GM19099 (cell line): ENCODE results near the gene CPA5.

Experiments used
- POLR2A ChIP-seq: IDR thresholded peaks from 3 replicates; pipeline ENCODE4 v1.6.1; 2011; ENCODE audit warnings: low read depth; ENCODE audit not compliant: insufficient read length; ENCODE audit errors: extremely low read depth

CPA5 gene

GRCh38 chr7:130379019-130379418 is 34.4 kb downstream of the CPA5 start:
- no peak for TF ChIP-seq POLR2A

- TF ChIP-seq POLR2A = no peak
Measured at GRCh38 chr7:130379532-130379920, 34.9 kb downstream of the CPA5 start.

- no peak for TF ChIP-seq POLR2A
Measured at GRCh38 chr7:130379921-130380860, 35.6 kb downstream of the CPA5 start, which contains the start of gene CPA1. CPA1 (plus strand) TSS chr7:130380494; CDS start chr7:130380521, 27 bp downstream.

- TF ChIP-seq POLR2A = no peak
Measured at GRCh38 chr7:130380861-130381455, 36.3 kb downstream of the CPA5 start.

DNA sequence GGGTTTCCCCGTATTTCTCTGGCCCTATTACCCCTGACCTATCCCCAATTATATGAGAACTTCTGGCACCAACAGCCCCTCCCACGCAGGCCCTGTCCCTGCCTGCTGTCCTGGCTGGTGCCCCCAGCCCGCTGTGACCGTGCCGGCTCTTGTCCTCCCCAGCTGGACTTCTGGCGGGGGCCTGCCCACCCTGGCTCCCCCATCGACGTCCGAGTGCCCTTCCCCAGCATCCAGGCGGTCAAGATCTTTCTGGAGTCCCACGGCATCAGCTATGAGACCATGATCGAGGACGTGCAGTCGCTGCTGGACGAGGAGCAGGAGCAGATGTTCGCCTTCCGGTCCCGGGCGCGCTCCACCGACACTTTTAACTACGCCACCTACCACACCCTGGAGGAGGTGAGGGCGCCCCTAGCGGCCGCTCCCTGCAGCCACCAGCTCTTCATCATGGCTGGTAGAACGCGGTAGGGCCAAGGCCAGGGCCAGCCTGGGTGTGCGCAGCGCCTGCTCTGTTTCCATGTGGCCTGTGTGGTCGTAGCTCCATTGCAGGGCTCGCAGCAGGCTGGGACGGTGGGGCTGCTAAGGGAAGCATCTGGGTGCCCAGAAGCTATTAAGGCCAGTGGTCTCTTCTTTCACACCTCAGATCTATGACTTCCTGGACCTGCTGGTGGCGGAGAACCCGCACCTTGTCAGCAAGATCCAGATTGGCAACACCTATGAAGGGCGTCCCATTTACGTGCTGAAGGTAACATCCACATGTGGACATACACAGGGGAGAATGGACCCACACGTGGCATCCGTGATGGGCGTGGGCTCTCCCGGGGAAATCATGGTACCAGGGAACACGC is 37.1 kb downstream of the CPA5 start:
- TF ChIP-seq POLR2A = no peak

DNA sequence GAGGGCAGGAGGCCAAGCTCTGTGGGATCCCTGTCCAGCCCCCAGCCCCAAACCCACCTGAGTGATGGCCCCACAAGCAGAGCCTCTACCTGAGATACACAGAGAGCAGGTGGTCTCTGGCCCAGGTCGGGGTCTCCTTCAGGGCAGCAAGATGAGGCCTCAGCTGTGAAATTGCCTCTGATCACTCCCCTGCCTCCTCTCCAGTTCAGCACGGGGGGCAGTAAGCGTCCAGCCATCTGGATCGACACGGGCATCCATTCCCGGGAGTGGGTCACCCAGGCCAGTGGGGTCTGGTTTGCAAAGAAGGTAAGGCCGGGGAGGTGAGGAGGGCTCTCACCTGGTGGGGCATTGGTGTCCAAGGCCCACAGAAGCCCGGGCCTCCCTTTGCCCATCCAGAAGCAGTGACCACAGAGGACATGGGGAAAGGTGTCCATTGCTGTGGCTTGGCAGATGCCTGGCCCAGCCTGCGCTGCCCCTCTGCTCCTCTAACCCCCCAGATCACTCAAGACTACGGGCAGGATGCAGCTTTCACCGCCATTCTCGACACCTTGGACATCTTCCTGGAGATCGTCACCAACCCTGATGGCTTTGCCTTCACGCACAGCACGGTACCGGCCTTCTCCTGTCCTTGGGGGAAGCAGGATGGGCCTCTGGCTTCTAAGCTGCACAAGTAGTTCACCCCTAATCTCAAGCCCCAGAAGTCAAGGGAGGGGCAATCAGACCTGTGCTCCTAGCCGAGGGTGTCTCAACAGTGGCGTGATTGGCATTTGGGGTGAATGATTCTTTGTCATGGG is 38.8 kb downstream of the CPA5 start:
- no peak for TF ChIP-seq POLR2A

GRCh38 chr7:130384371-130384801 is 39.8 kb downstream of the CPA5 start:
- TF ChIP-seq POLR2A = no peak

DNA sequence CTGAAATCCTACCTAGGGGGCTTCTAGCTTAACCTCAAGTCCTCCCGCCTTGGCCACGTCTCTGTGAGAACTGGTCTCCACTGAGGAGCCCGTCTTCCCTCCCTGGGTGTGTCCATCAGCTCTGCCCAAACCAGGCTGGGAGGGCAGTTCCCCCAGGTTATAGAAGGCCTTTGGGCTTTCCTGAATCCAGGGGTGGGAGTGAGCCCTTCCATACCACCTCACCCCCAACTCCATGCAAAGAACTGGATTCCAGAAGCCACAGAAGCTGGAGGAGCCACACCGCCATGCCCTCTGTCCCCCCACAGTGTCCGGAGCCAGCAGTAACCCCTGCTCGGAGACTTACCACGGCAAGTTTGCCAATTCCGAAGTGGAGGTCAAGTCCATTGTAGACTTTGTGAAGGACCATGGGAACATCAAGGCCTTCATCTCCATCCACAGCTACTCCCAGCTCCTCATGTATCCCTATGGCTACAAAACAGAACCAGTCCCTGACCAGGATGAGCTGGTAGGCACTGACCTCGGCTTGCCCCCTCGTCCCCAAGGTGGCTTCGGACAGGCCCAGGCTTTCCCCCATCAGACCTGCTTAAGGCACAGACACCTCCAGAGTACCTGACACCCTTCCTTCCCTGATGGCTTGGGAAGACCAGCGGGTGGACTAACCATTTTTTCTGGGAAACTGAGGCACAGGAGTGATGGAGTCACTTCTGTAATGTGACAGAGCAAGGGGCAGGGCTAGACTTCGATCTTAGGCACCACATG is 40.4 kb downstream of the CPA5 start:
- TF ChIP-seq POLR2A = no peak

GRCh38 chr7:130385600-130386066 is 41.0 kb downstream of the CPA5 start:
- TF ChIP-seq POLR2A = no peak

DNA sequence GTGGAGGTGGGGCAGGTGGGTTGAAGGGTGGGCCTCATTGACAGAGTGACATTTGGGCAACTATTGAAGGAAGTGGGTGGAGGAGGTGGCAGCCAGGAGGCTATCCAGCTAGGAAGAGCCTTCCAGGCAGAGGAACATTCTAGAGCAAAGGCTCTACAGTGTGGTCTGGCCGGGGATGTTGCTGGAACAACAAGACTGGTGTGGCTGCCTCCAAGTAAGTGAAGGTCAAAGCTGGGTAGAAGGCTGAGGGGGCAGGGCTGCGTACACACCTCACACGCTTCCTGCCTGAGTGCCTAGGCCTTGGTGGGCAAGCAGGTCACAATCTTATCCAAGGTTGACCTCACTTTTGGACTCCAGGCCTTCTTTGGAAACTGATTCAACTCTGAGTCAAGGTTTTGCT is 42.3 kb downstream of the CPA5 start:
- TF ChIP-seq POLR2A = no peak

GRCh38 chr7:130387306-130387627 is 42.7 kb downstream of the CPA5 start:
- TF ChIP-seq POLR2A = no peak

DNA sequence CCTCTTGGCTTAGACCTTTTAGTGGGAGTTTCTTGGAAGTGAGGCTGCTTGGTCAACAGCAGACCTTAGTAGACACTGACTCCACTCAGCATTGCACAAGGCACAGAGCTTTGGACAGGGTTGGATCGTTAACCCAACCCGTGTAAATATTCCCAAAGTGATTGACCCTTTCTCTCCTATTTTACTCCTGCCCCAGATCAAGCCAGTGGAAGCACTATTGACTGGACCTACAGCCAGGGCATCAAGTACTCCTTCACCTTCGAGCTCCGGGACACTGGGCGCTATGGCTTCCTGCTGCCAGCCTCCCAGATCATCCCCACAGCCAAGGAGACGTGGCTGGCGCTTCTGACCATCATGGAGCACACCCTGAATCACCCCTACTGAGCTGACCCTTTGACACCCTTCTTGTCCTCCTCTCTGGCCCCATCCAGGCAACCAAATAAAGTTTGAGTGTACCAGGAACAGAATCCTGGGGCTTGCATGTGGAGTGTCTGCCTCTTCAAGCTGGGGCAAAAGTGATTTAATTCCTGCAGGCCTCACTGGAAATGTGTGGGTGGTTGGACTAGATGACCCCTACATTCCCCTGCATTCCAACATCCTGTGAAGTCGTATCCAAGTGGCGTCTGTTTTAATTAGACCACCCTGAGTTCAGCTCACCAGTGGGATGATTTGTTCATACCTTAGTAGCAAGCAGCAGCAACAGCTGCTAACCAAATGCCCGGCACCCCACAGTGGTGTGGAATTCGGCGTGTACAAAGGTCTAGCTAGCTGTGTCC is 43.2 kb downstream of the CPA5 start:
- TF ChIP-seq POLR2A = no peak

GRCh38 chr7:130388671-130389070 is 44.1 kb downstream of the CPA5 start:
- no peak for TF ChIP-seq POLR2A
